HCEC 1CT (cell line): Measurements from ENCODE around the gene ZC3HAV1.
"Not testable (repeated sequence)": the region's sequence is repeated elsewhere in the genome, so short reads cannot be mapped to it uniquely, and the experiment has no call there.

ENCODE experiments used
- DNase-seq: peaks from one replicate; pipeline ENCODE4 v3.0.0-alpha.2; 2017

The ZC3HAV1 gene

DNA sequence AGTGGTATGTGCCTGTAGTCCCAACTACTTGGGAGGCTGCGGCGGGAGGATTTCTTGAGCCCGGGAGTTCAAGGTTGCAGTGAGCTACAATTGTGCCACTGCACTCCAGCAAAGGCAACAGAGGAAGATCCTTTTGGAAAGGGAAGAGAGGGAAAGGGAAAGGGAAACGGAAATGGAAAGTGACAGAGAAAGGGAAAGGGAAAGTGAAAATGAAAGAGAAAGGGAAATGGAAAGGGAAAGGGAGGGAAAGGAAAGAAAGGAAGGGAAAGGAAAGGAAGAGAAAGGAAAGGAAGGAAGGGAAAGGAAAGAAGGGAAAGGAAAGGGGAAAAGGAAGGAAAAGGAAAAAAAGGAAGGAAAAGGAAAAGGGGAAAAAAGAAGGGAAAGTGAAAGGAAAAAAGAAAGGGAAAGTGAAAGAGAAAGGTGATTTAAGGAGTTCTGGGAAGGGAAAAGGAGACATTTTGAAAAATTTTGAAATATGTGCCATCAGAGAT lies 2.3 kb upstream of the ZC3HAV1 start:
- DNase-seq, result no peak

- DNase-seq, result no peak
Observed at GRCh38 chr7:139111147-139111546, 1.6 kb upstream of the ZC3HAV1 start.

- DNase-seq, result no peak
Observed at GRCh38 chr7:139109983-139110411, 477 bp upstream of the ZC3HAV1 start.

GRCh38 chr7:139108266-139109187 lies 993 bp downstream of the ZC3HAV1 start:
- peak; percentile 14 for DNase-seq

DNA sequence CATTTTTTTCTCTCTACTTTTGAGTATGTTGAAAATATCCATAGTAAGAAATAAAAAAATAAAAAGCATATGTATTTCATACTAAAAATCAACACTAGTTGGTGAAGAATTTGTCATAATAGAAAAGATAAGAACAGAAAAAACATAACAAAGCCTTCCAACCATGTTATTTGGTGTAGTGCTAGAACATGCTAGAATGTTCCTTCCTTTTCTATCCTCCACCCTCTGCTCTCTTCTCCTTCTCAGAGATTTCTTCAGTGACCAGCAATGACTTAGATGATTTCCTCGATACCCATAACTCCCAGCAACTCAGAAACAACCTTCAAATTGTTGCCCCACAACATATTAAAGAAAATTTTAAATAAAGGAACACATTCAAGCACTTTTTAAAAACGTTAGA lies 2.6 kb downstream of the ZC3HAV1 start:
- DNase-seq, result no peak

GRCh38 chr7:139106227-139106626 lies 3.3 kb downstream of the ZC3HAV1 start:
- DNase-seq, result not testable (repeated sequence)

DNA sequence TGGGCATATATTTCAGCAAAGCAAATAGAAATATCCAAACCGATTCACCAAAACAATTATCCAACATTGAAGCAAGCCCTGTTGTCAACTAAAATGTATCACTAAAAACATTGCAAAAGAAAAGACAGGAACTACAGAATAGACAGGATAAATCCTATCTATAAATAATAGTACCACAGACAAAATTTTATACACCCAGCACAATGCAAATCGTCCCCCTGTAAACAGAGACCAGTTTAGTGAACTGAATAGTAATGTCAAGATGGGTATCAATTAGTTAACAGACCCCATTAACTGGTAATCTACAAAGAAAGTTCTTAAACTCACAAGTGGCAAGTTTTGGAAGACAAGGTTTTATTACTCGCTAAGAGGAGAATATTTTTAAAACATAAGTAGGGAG lies 4.0 kb downstream of the ZC3HAV1 start:
- DNase-seq, result no peak

DNA sequence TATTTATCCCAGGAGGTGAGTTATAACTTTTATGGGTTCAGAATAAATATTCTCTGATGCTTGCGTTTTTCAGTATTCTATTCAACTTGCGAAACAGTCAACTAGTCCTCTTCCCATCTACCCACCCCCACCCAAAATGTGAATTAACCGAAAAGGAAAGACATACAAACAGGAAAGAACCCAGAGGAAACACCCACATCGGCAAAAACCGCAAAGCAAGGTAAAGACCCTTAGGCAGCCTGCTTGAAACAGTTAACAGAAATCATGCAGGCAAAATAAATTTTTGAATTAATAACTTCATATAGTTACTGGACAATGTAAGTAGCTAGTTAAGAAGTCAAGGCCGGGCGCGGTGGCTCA lies 5.4 kb downstream of the ZC3HAV1 start:
- no peak for DNase-seq

GRCh38 chr7:139103057-139103815 lies 6.3 kb downstream of the ZC3HAV1 start:
- DNase-seq, result no peak

- DNase-seq, result not testable (repeated sequence)
Observed at GRCh38 chr7:139101637-139102158, 7.8 kb downstream of the ZC3HAV1 start.

- DNase-seq, result peak; percentile 37
Observed at GRCh38 chr7:139099172-139099947, 10.2 kb downstream of the ZC3HAV1 start.

DNA sequence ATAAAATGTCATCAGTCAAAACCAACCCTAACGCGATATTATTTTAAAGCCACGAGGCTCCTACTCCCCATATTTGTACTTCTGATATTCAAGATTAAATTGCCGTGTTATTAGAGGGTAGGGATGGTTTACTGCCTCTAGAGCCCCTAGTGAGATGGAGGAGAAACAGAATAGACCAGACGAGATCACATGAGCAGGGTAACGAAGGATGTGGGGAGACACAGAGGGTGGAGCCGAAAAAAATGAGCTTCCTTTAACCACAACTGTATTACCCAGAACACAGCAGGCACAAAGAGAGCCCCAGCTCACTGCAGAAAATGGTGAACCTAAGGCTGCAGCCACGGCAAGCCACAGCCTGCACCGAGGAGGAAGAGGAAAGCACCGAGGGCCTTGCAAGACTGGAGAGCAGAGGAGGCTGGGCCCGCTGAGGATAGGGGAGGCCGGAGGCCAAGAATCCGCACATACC lies 14.3 kb downstream of the ZC3HAV1 start:
- no peak for DNase-seq

GRCh38 chr7:139094596-139094995 lies 14.9 kb downstream of the ZC3HAV1 start:
- DNase-seq, result no peak

DNA sequence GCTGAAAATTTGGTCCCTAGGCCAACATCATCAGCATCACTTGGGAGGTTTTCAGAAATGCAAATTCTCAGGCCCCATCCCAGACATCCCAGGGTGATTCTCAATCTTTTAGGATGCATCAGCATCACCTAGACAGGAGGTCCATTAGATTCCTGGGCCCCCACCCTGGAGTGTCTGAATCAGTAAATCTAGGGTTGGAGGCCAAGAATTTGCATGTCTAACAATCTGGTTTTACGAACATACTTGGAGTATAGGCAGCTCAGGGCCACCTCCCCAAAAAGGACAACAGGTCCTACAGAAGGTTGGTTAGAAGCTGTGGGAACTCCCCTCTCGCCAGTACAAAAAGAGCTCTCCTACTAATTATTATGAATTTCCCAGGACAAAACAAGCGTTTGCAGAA lies 15.5 kb downstream of the ZC3HAV1 start:
- no peak for DNase-seq

- DNase-seq, result not testable (repeated sequence)
Observed at GRCh38 chr7:139093512-139093911, 16.0 kb downstream of the ZC3HAV1 start.

- no peak for DNase-seq
Observed at GRCh38 chr7:139092090-139092796, 17.3 kb downstream of the ZC3HAV1 start.

GRCh38 chr7:139091677-139091996 lies 17.9 kb downstream of the ZC3HAV1 start:
- DNase-seq, result no peak

DNA sequence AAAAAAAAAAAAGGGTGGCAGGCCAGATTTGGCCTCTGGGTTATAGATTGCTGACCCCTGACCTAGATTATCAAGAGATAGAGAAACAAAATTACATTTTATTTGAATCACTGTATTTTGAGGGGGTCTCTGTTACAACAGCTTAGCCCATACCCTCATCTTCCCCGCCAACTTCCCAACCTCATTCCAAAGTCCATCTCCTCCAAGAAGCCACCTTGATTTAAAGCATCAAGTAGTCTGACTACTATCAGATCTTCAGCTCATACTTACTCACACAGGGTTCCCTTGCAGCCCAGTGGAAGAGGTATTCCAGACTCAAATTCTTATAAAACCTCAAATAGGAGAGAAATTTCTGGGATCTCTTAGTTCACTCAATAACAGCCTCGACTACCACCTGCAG lies 20.4 kb downstream of the ZC3HAV1 start:
- no peak for DNase-seq

DNA sequence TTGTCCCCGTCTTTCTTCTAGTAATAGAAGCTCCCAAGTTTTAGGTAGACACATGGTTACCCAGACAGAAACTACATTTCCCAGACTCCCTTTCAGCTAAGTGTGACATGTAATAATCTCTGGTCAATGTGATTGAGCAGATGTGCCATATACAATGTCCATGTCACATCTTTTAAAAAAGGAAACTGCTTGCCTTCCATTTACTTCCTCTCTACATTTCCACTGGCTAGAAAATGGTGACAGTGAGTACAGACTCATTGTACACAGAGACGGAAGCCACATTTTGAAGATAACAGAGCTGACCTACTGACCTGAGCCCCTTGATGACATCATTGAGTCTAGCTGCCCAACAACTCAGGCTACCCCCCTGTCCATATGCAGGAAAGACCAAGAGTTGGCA lies 21.3 kb downstream of the ZC3HAV1 start:
- DNase-seq, result no peak

GRCh38 chr7:139087212-139087611 lies 22.3 kb downstream of the ZC3HAV1 start:
- no peak for DNase-seq

GRCh38 chr7:139086454-139086853 lies 23.1 kb downstream of the ZC3HAV1 start:
- DNase-seq, result no peak

DNA sequence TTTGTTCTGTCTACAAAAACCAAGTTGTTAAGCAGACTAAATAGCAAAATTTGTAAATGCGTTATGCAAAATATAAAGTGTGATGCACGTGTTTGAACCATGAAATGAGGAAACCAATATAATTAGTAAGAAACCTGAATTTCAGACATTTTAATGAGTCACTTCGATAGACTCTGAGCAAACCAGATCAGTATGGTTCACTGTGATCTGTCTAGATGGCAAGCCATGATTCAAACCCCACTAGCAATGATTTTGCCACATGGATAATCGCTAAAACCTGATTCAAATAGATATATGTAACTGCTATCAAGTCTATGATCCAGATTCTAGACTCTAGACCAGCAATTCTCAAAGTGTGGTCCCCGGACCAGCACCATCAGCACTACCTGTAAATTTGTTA lies 24.8 kb downstream of the ZC3HAV1 start:
- DNase-seq, result no peak
